ENCODE measurements around the gene AGBL4.

AGBL4 gene

GRCh38 chr1:48488721-48489120 lies 1535.0 kb downstream of the AGBL4 start:
- ATAC-seq (ENCODE audit: insufficient read depth, low read depth) = no peak
- TF ChIP-seq, protein P1, sequence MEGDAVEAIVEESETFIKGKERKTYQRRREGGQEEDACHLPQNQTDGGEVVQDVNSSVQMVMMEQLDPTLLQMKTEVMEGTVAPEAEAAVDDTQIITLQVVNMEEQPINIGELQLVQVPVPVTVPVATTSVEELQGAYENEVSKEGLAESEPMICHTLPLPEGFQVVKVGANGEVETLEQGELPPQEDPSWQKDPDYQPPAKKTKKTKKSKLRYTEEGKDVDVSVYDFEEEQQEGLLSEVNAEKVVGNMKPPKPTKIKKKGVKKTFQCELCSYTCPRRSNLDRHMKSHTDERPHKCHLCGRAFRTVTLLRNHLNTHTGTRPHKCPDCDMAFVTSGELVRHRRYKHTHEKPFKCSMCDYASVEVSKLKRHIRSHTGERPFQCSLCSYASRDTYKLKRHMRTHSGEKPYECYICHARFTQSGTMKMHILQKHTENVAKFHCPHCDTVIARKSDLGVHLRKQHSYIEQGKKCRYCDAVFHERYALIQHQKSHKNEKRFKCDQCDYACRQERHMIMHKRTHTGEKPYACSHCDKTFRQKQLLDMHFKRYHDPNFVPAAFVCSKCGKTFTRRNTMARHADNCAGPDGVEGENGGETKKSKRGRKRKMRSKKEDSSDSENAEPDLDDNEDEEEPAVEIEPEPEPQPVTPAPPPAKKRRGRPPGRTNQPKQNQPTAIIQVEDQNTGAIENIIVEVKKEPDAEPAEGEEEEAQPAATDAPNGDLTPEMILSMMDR (IDR thresholded peaks at IDR 0.05; ENCODE audit: borderline replicate concordance, extremely low read depth, low read length, poor library complexity, severe bottlenecking) = no peak
- no peak for TF ChIP-seq EZH2 (IDR thresholded peaks at IDR 0.05; ENCODE audit: borderline replicate concordance, low read depth, low read length, severe bottlenecking)

More at GRCh38 chr1:48488721-48489120, 1535.0 kb downstream of the AGBL4 start:
- Histone ChIP-seq H3K27me3 (ENCODE audit: insufficient read depth, low read length, poor library complexity) (peaks cover 3% of the 10 kb centered on the region), H2AFZ (ENCODE audit: low read depth, low read length) (no peak overlapping the region), H3K27ac (ENCODE audit: low read length) (no peak overlapping the region), H4K20me1 (ENCODE audit: insufficient read depth, low read length) (no peaks in the 10 kb centered on the region), H3K79me2 (ENCODE audit: insufficient read depth, low read length) (no peaks in the 10 kb centered on the region), H3K36me3 (ENCODE audit: insufficient read depth, low read length) (no peaks in the 10 kb centered on the region), H3K4me1 (ENCODE audit: insufficient read depth, low read length) (no peaks in the 10 kb centered on the region), H3K4me3 (ENCODE audit: low read depth in 1 of 2, low read length in 2 of 2) (no peak overlapping the region), H3K4me2 (ENCODE audit: insufficient read depth, low read length) (no peak overlapping the region), H3K9ac (ENCODE audit: low read depth, low read length) (no peak overlapping the region), H3K9me3 (ENCODE audit: insufficient read depth, low read length, severe bottlenecking) (no peaks in the 10 kb centered on the region)
- DNase-seq = no peak
